Activated CD4-positive, alpha-beta T cell treated with anti-CD3 and anti-CD28 coated beads, Interleukin-2, amount 50 U/mL, for 1 hour (primary cell): ENCODE data around the gene RBM47.
"Not testable (repeated sequence)": the region's sequence is repeated elsewhere in the genome, so short reads cannot be mapped to it uniquely, and the experiment has no call there.

Source experiments
- DNase-seq: peaks from one replicate; pipeline ENCODE4 v3.0.0-alpha.2; 2020

RBM47 gene

GRCh38 chr4:40559585-40560465, 69.8 kb downstream of the RBM47 start:
- no peak for DNase-seq

- DNase-seq: no peak
Measured at GRCh38 chr4:40557736-40558135, 71.9 kb downstream of the RBM47 start.

GRCh38 chr4:40555176-40555900, 74.3 kb downstream of the RBM47 start:
- no peak for DNase-seq

GRCh38 chr4:40554641-40555040, 75.0 kb downstream of the RBM47 start:
- not testable (repeated sequence) for DNase-seq

GRCh38 chr4:40553995-40554394, 75.7 kb downstream of the RBM47 start:
- no peak for DNase-seq

- no peak for DNase-seq
Measured at GRCh38 chr4:40552536-40552935, 77.1 kb downstream of the RBM47 start.

- not testable (repeated sequence) for DNase-seq
Measured at GRCh38 chr4:40551568-40552136, 78.0 kb downstream of the RBM47 start.

GRCh38 chr4:40550948-40551462, 78.7 kb downstream of the RBM47 start:
- DNase-seq: no peak

- DNase-seq: no peak
Measured at GRCh38 chr4:40550196-40550595, 79.5 kb downstream of the RBM47 start.

- DNase-seq: no peak
Measured at GRCh38 chr4:40548256-40548655, 81.4 kb downstream of the RBM47 start.

GRCh38 chr4:40547789-40548132, 81.9 kb downstream of the RBM47 start:
- DNase-seq: no peak

- no peak for DNase-seq
Measured at GRCh38 chr4:40546969-40547788, 82.5 kb downstream of the RBM47 start.

- no peak for DNase-seq
Measured at GRCh38 chr4:40546506-40546905, 83.2 kb downstream of the RBM47 start.

- not testable (repeated sequence) for DNase-seq
Measured at GRCh38 chr4:40545487-40545886, 84.2 kb downstream of the RBM47 start.

- no peak for DNase-seq
Measured at GRCh38 chr4:40544221-40544620, 85.4 kb downstream of the RBM47 start.

- no peak for DNase-seq
Measured at GRCh38 chr4:40540800-40541199, 88.9 kb downstream of the RBM47 start.

- no peak for DNase-seq
Measured at GRCh38 chr4:40536032-40536431, 93.6 kb downstream of the RBM47 start.

- DNase-seq: no peak
Measured at GRCh38 chr4:40531636-40532023, 98.0 kb downstream of the RBM47 start.

- DNase-seq: no peak
Measured at GRCh38 chr4:40530961-40531635, 98.6 kb downstream of the RBM47 start.

GRCh38 chr4:40526741-40527140, 102.9 kb downstream of the RBM47 start:
- no peak for DNase-seq

GRCh38 chr4:40525752-40526598, 103.7 kb downstream of the RBM47 start:
- DNase-seq: no peak
